DMS 273 (cell line): ENCODE results near the gene ZBTB8A.
A peak's percentile ranks its signal among the peaks of the same experiment; 100 is the strongest.
"Not testable (repeated sequence)": the region's sequence is repeated elsewhere in the genome, so short reads cannot be mapped to it uniquely, and the experiment has no call there.

Experiments used
- DNase-seq: peaks from one replicate; lab custom pipeline; 2025; ENCODE audit not compliant: unreplicated experiment; lab: John Stamatoyannopoulos, UW

ZBTB8A gene

GRCh38 chr1:32618673-32619221 lies 79.5 kb downstream of the ZBTB8A start:
- peak; percentile 38 for DNase-seq

- DNase-seq: peak; percentile 26
Observed at GRCh38 chr1:32619701-32620485, 80.7 kb downstream of the ZBTB8A start.

GRCh38 chr1:32622205-32622604 lies 83.0 kb downstream of the ZBTB8A start:
- no peak for DNase-seq

- no peak for DNase-seq
Observed at GRCh38 chr1:32622806-32623681, 83.8 kb downstream of the ZBTB8A start.

GRCh38 chr1:32623775-32624174 lies 84.5 kb downstream of the ZBTB8A start:
- no peak for DNase-seq

GRCh38 chr1:32626176-32626575 lies 86.9 kb downstream of the ZBTB8A start:
- DNase-seq: no peak

- no peak for DNase-seq
Observed at GRCh38 chr1:32627596-32628162, 88.5 kb downstream of the ZBTB8A start.

- not testable (repeated sequence) for DNase-seq
Observed at GRCh38 chr1:32630173-32630572, 90.9 kb downstream of the ZBTB8A start.

- DNase-seq: no peak
Observed at GRCh38 chr1:32632829-32633228, 93.6 kb downstream of the ZBTB8A start.

- no peak for DNase-seq
Observed at GRCh38 chr1:32635508-32636277, 96.5 kb downstream of the ZBTB8A start.

- DNase-seq: no peak
Observed at GRCh38 chr1:32636914-32637645, 97.9 kb downstream of the ZBTB8A start.

GRCh38 chr1:32639489-32640075 lies 100.4 kb downstream of the ZBTB8A start:
- no peak for DNase-seq

- DNase-seq: not testable (repeated sequence)
Observed at GRCh38 chr1:32642292-32642827, 103.1 kb downstream of the ZBTB8A start.

GRCh38 chr1:32644426-32644825 lies 105.2 kb downstream of the ZBTB8A start:
- no peak for DNase-seq

- DNase-seq: no peak
Observed at GRCh38 chr1:32647308-32648134, 108.3 kb downstream of the ZBTB8A start.

GRCh38 chr1:32650248-32650751 lies 111.1 kb downstream of the ZBTB8A start, which contains the start of gene ZBTB8OS:
TSS of gene ZBTB8OS (minus strand) at chr1:32650550. CDS start at chr1:32650529, 21 bp downstream.
- DNase-seq: peak; percentile 98

- DNase-seq: peak; percentile 99
Observed at GRCh38 chr1:32650752-32651460, 111.7 kb downstream of the ZBTB8A start, which contains the start of gene RBBP4. TSS of gene RBBP4 (plus strand) at chr1:32651208. CDS start at chr1:32651307, 99 bp downstream.
